NT2/D1 (cell line): ENCODE results near the gene SLIT3.

Source experiments
- YY1 ChIP-seq: IDR thresholded peaks from 2 replicates; pipeline ENCODE4 v1.6.1; 2011; ENCODE audit not compliant: insufficient read length, insufficient read depth
- ZNF274 ChIP-seq: IDR thresholded peaks from 2 replicates; pipeline ENCODE4 v1.6.1; 2011; ENCODE audit warnings: mild to moderate bottlenecking, low read depth, low read length

GRCh38 chr5:169050636-169051035 lies 250.3 kb downstream of the SLIT3 start:
- TF ChIP-seq ZNF274 (no peak), YY1 (no peak)
